Activated T-helper 1 cell treated with anti-CD3 and anti-CD28 coated beads, Interleukin-12 subunit alpha, Interleukin-12 subunit beta, Interleukin-2, Interleukin-4 antibody, amounts not matched to agents 30 ng/mL and 10 ng/mL and 1 ng/mL, durations not matched to agents 14 hours and 24 hours and 36 hours (primary cell): ENCODE data around the gene UST. TPM values are rescaled to one million over a fixed set of nuclear protein-coding genes. Genes with fewer than 3 reads are reported as not detected.

Source experiments
- DNase-seq: peaks from one replicate; pipeline ENCODE4 v3.0.0; 2021; ENCODE audit warnings: low spot score
- H3K27ac Mint-ChIP-seq: one replicate; pipeline ENCODE4 v1.8.0; 2021; ENCODE audit warnings: mild to moderate bottlenecking, mixed read lengths
- H3K27me3 Mint-ChIP-seq: one replicate; pipeline ENCODE4 v1.8.0; 2022; ENCODE audit warnings: mild to moderate bottlenecking, moderate library complexity, mixed read lengths; ENCODE audit not compliant: insufficient read depth
- H3K36me3 Mint-ChIP-seq: one replicate; pipeline ENCODE4 v1.8.0; 2021; ENCODE audit warnings: low read depth, mixed read lengths
- H3K4me1 Mint-ChIP-seq: one replicate; pipeline ENCODE4 v1.8.0; 2021; ENCODE audit warnings: low read depth, mixed read lengths
- H3K4me3 Mint-ChIP-seq: one replicate; pipeline ENCODE4 v1.8.0; 2021; ENCODE audit warnings: mild to moderate bottlenecking, moderate library complexity, mixed read lengths
- H3K9me3 Mint-ChIP-seq: one replicate; pipeline ENCODE4 v1.8.0; 2021; ENCODE audit warnings: mixed read lengths
- intact Hi-C: fragments of 100-400 bp; cut with micrococcal nuclease; formaldehyde crosslinking; loops from one replicate; pipeline ENCODE4 v1.15.1; 2024
- total RNA-seq: library from RNA; stranded (reverse); gene quantifications from 2 replicates; pipeline ENCODE4 v1.2.3, GENCODE V29; 2022

UST gene
- total RNA-seq, 1 donor from 2014 or later: 0.49 TPM

GRCh38 chr6:149065658-149066556 is 319.1 kb downstream of the UST start:
- Mint-ChIP-seq H3K27me3 (no peaks in the 10 kb centered on the region), H3K9me3 (peaks cover 10% of the 10 kb centered on the region), H3K27ac (peak overlapping the region; percentile 90), H3K4me3 (peak overlapping the region; percentile 38), H3K36me3 (peaks cover 22% of the 10 kb centered on the region), H3K4me1 (peaks cover 69% of the 10 kb centered on the region)
- intact Hi-C loops: loop anchor here (1.0 kb wide), 1 partner anchor 33 kb away; no protein-coding TSS in a partner anchor
- peak; percentile 54 for DNase-seq

- no peaks in the 10 kb centered on the region for H3K27me3 Mint-ChIP-seq
- no peak overlapping the region for H3K4me3 Mint-ChIP-seq
- H3K36me3 Mint-ChIP-seq: peaks cover 34% of the 10 kb centered on the region
- no peak for DNase-seq
- no peak overlapping the region for H3K27ac Mint-ChIP-seq
- H3K9me3 Mint-ChIP-seq: peaks cover 16% of the 10 kb centered on the region
- intact Hi-C loops: no loop called here
- H3K4me1 Mint-ChIP-seq: peaks cover 38% of the 10 kb centered on the region
Observed at GRCh38 chr6:149071997-149072396, 325.2 kb downstream of the UST start.

GRCh38 chr6:149074832-149075258 is 328.0 kb downstream of the UST start:
- no peak for DNase-seq
- Mint-ChIP-seq H3K4me1 (peaks cover 53% of the 10 kb centered on the region), H3K27me3 (no peaks in the 10 kb centered on the region), H3K27ac (no peak overlapping the region), H3K36me3 (peaks cover 26% of the 10 kb centered on the region), H3K9me3 (peaks cover 11% of the 10 kb centered on the region), H3K4me3 (no peak overlapping the region)
- intact Hi-C loops: no loop called here

- peaks cover 7% of the 10 kb centered on the region for H3K9me3 Mint-ChIP-seq
- peaks cover 26% of the 10 kb centered on the region for H3K36me3 Mint-ChIP-seq
- DNase-seq: no peak
- no peaks in the 10 kb centered on the region for H3K27me3 Mint-ChIP-seq
- intact Hi-C loops: loop anchor here (2.0 kb wide), 1 partner anchor 15 kb away; no protein-coding TSS in a partner anchor
- H3K4me1 Mint-ChIP-seq: peaks cover 61% of the 10 kb centered on the region
- H3K4me3 Mint-ChIP-seq: no peak overlapping the region
- peak overlapping the region; percentile 62 for H3K27ac Mint-ChIP-seq
Observed at GRCh38 chr6:149075616-149076354, 329.0 kb downstream of the UST start.

GRCh38 chr6:149076355-149076734 is 329.5 kb downstream of the UST start:
- peaks cover 67% of the 10 kb centered on the region for H3K4me1 Mint-ChIP-seq
- intact Hi-C loops: loop anchor here (2.0 kb wide), 1 partner anchor 16 kb away; no protein-coding TSS in a partner anchor

GRCh38 chr6:149077208-149077607 is 330.4 kb downstream of the UST start:
- no peak for DNase-seq
- intact Hi-C loops: loop anchor here (1.0 to 2.0 kb wide), 3 partner anchors 16 to 136 kb away; no protein-coding TSS in a partner anchor
- H3K27ac Mint-ChIP-seq: peak overlapping the region; percentile 91
- H3K27me3 Mint-ChIP-seq: no peaks in the 10 kb centered on the region
- H3K9me3 Mint-ChIP-seq: no peaks in the 10 kb centered on the region
- peaks cover 24% of the 10 kb centered on the region for H3K36me3 Mint-ChIP-seq
- H3K4me3 Mint-ChIP-seq: peak overlapping the region; percentile 69
- H3K4me1 Mint-ChIP-seq: peaks cover 76% of the 10 kb centered on the region

More at GRCh38 chr6:149076355-149076734, 329.5 kb downstream of the UST start:
- Mint-ChIP-seq H3K9me3 (peaks cover 7% of the 10 kb centered on the region), H3K27ac (peak overlapping the region; percentile 62), H3K36me3 (peaks cover 28% of the 10 kb centered on the region), H3K27me3 (no peaks in the 10 kb centered on the region), H3K4me3 (no peak overlapping the region)
- DNase-seq: no peak

- H3K4me3 Mint-ChIP-seq: no peak overlapping the region
- H3K36me3 Mint-ChIP-seq: peaks cover 21% of the 10 kb centered on the region
- H3K27ac Mint-ChIP-seq: peak overlapping the region; percentile 40
- peaks cover 86% of the 10 kb centered on the region for H3K4me1 Mint-ChIP-seq
- DNase-seq: no peak
- no peaks in the 10 kb centered on the region for H3K27me3 Mint-ChIP-seq
- H3K9me3 Mint-ChIP-seq: no peaks in the 10 kb centered on the region
- intact Hi-C loops: no loop called here
Observed at GRCh38 chr6:149078211-149078782, 331.5 kb downstream of the UST start.

- peak overlapping the region; percentile 40 for H3K27ac Mint-ChIP-seq
- intact Hi-C loops: no loop called here
Observed at GRCh38 chr6:149079456-149079855, 332.6 kb downstream of the UST start.

GRCh38 chr6:149079911-149080491 is 333.2 kb downstream of the UST start:
- Mint-ChIP-seq H3K9me3 (no peaks in the 10 kb centered on the region), H3K27ac (peak overlapping the region; percentile 40), H3K27me3 (no peaks in the 10 kb centered on the region), H3K4me1 (peaks cover 91% of the 10 kb centered on the region), H3K4me3 (no peak overlapping the region), H3K36me3 (peaks cover 12% of the 10 kb centered on the region)
- no peak for DNase-seq
- intact Hi-C loops: loop anchor here (5.0 kb wide), 1 partner anchor 192 kb away; no protein-coding TSS in a partner anchor

More at GRCh38 chr6:149079456-149079855, 332.6 kb downstream of the UST start:
- DNase-seq: no peak
- Mint-ChIP-seq H3K4me3 (no peak overlapping the region), H3K36me3 (peaks cover 12% of the 10 kb centered on the region), H3K4me1 (peaks cover 91% of the 10 kb centered on the region), H3K9me3 (no peaks in the 10 kb centered on the region), H3K27me3 (no peaks in the 10 kb centered on the region)

- peak overlapping the region; percentile 40 for H3K27ac Mint-ChIP-seq
- DNase-seq: no peak
- peaks cover 91% of the 10 kb centered on the region for H3K4me1 Mint-ChIP-seq
- H3K9me3 Mint-ChIP-seq: no peaks in the 10 kb centered on the region
- peaks cover 11% of the 10 kb centered on the region for H3K36me3 Mint-ChIP-seq
- H3K27me3 Mint-ChIP-seq: no peaks in the 10 kb centered on the region
- H3K4me3 Mint-ChIP-seq: no peak overlapping the region
- intact Hi-C loops: loop anchor here (5.0 kb wide), 1 partner anchor 192 kb away; no protein-coding TSS in a partner anchor
Observed at GRCh38 chr6:149080511-149080910, 333.7 kb downstream of the UST start.

GRCh38 chr6:149081281-149081680 is 334.5 kb downstream of the UST start:
- peaks cover 10% of the 10 kb centered on the region for H3K36me3 Mint-ChIP-seq
- H3K27me3 Mint-ChIP-seq: no peaks in the 10 kb centered on the region
- peak overlapping the region; percentile 40 for H3K27ac Mint-ChIP-seq
- DNase-seq: no peak
- no peak overlapping the region for H3K4me3 Mint-ChIP-seq
- intact Hi-C loops: loop anchor here (5.0 kb wide), 1 partner anchor 191 kb away; no protein-coding TSS in a partner anchor
- H3K9me3 Mint-ChIP-seq: no peaks in the 10 kb centered on the region
- H3K4me1 Mint-ChIP-seq: peaks cover 91% of the 10 kb centered on the region

- Mint-ChIP-seq H3K9me3 (peaks cover 3% of the 10 kb centered on the region), H3K4me3 (peak overlapping the region; percentile 80), H3K4me1 (peaks cover 89% of the 10 kb centered on the region), H3K36me3 (peaks cover 11% of the 10 kb centered on the region), H3K27me3 (no peaks in the 10 kb centered on the region), H3K27ac (peak overlapping the region; percentile 92)
- peak; percentile 81 for DNase-seq
- intact Hi-C loops: loop anchor here (1.0 to 5.0 kb wide), 10 partner anchors 49 to 434 kb away; no protein-coding TSS in a partner anchor
Observed at GRCh38 chr6:149082320-149082719, 335.5 kb downstream of the UST start.
